Kidney (tissue), 14 donors: ENCODE data around the gene ZSCAN10. TPM values are rescaled to one million over a fixed set of nuclear protein-coding genes. Genes with fewer than 3 reads are reported as not detected.

ENCODE experiments used
- DNase-seq, 5 donors: peaks; one replicate each; pipeline ENCODE4 v3.0.0-alpha.2; 2013 to 2020
- FAIRE-seq: peaks from 2 replicates; lab custom pipeline; 2012; peaks lifted over from hg19 to GRCh38; lab: Jason Lieb, UNC
- H3K27ac ChIP-seq, 2 donors: one replicate each; pipeline ENCODE4 v1.7.0; 2013; ENCODE audit warnings: low read depth in 2 of 2, low read length in 2 of 2, inconsistent platforms in 1 of 2
- H3K27me3 ChIP-seq: one replicate; pipeline ENCODE4 v1.7.1; 2013; ENCODE audit warnings: low read length, inconsistent platforms; ENCODE audit not compliant: control insufficient read depth, insufficient read depth
- H3K36me3 ChIP-seq, 3 donors: one replicate each; pipeline versions ENCODE4 v1.7.0 to v1.7.1; 2013; ENCODE audit warnings: low read length in 3 of 3, control low read depth in 1 of 3, inconsistent platforms in 1 of 3; ENCODE audit not compliant: insufficient read depth in 3 of 3, control insufficient read depth in 2 of 3
- H3K4me1 ChIP-seq, 3 donors: one replicate each; pipeline versions ENCODE4 v1.7.0 to v1.7.1; 2013; ENCODE audit warnings: low read length in 3 of 3, inconsistent platforms in 1 of 3, low read depth in 1 of 3; ENCODE audit not compliant: control insufficient read depth in 2 of 3, insufficient read depth in 2 of 3
- H3K4me3 ChIP-seq, 3 donors: one replicate each; pipeline versions ENCODE4 v1.7.0 to v1.8.1; 2013; ENCODE audit warnings: low read length in 3 of 3, control low read depth in 1 of 3, inconsistent platforms in 1 of 3
- H3K9ac ChIP-seq, 3 donors: one replicate each; pipeline versions ENCODE4 v1.7.0 to v1.7.1; 2013; ENCODE audit warnings: low read length in 3 of 3, control low read depth in 1 of 3, inconsistent platforms in 1 of 3
- H3K9me3 ChIP-seq, 3 donors: one replicate each; pipeline versions ENCODE4 v1.7.0 to v1.7.1; 2013; ENCODE audit warnings: low read length in 3 of 3, control low read depth in 1 of 3, inconsistent platforms in 1 of 3; ENCODE audit not compliant: control insufficient read depth in 2 of 3, insufficient read depth in 1 of 3
- intact Hi-C: fragments of 100-400 bp; cut with DNase I; formaldehyde crosslinking; loops from one replicate; pipeline ENCODE4 v1.11.1; 2022
- polyA plus RNA-seq: library from polyadenylated mRNA; stranded (reverse); fragments of 350-450 nt; fragmentation: Illumina TruSeq; extraction: RNeasy Lipid Tissue Mini Kit (QIAGEN cat#74804); gene quantifications from one replicate; pipeline ENCODE4 v1.2.3, GENCODE V29; 2014; ENCODE audit warnings: low read depth, low replicate concordance; ENCODE audit not compliant: insufficient read depth
- total RNA-seq: library from RNA; stranded (reverse); fragmentation: NEBNext Ultra II Directional; extraction: Animal tissue kit (Norgen Biotek cat#: 25700); gene quantifications from one replicate; pipeline ENCODE4 v1.2.1, GENCODE V29; 2021
- TF ChIP-seq, protein P1 (sequence below): IDR thresholded peaks from 3 replicates; pipeline ENCODE4 v1.5.1; 2012; ENCODE audit warnings: mild to moderate bottlenecking, moderate library complexity, borderline replicate concordance; ENCODE audit not compliant: insufficient read depth; ENCODE audit errors: extremely low read depth
- donor health status: control.
- donor health status: control.
- donor health status: control.
- donor health status: control.
- donor health status: control.
- donor health status: DM: yes; HTN: yes; CAD: no.
- donor health status: Normal renal cell carcinoma (clear cell type).

Gene ZSCAN10
- total and polyA plus RNA-seq, 2 donors from 2014 or later: not detected

- H3K27ac ChIP-seq: no peak overlapping the region
- no peak overlapping the region for H3K9ac ChIP-seq
- intact Hi-C loops: no loop called here
- DNase-seq (peak in 1 of 5 donors; percentile 63), FAIRE-seq (no peak)
- peaks cover 0 to 6% (median 0%) of the 10 kb centered on the region in 3 donors for H3K4me1 ChIP-seq
- TF ChIP-seq, protein P1, sequence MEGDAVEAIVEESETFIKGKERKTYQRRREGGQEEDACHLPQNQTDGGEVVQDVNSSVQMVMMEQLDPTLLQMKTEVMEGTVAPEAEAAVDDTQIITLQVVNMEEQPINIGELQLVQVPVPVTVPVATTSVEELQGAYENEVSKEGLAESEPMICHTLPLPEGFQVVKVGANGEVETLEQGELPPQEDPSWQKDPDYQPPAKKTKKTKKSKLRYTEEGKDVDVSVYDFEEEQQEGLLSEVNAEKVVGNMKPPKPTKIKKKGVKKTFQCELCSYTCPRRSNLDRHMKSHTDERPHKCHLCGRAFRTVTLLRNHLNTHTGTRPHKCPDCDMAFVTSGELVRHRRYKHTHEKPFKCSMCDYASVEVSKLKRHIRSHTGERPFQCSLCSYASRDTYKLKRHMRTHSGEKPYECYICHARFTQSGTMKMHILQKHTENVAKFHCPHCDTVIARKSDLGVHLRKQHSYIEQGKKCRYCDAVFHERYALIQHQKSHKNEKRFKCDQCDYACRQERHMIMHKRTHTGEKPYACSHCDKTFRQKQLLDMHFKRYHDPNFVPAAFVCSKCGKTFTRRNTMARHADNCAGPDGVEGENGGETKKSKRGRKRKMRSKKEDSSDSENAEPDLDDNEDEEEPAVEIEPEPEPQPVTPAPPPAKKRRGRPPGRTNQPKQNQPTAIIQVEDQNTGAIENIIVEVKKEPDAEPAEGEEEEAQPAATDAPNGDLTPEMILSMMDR: no peak
- no peaks in the 10 kb centered on the region for H3K27me3 ChIP-seq
- H3K9me3 ChIP-seq: no peaks in the 10 kb centered on the region
- no peak overlapping the region for H3K4me3 ChIP-seq
- peaks cover 0 to 7% (median 0%) of the 10 kb centered on the region in 3 donors for H3K36me3 ChIP-seq
Measured at GRCh38 chr16:3137267-3137666, 38.2 kb upstream of the ZSCAN10 start.

GRCh38 chr16:3135126-3135715 lies 36.1 kb upstream of the ZSCAN10 start:
- intact Hi-C loops: no loop called here
- DNase-seq: peak in 2 of 5 donors; percentile 69 to 75
- TF ChIP-seq, protein P1: no peak

GRCh38 chr16:3134338-3135125 lies 35.4 kb upstream of the ZSCAN10 start, which contains the start of gene ZNF213:
Gene ZNF213, plus strand, starts transcription at chr16:3135029. Its CDS starts 2,252 bp downstream, at chr16:3137281.
- H3K4me3 ChIP-seq: peak within 1 kb of the TSS; percentile 85 to 99 (median 96)

More at GRCh38 chr16:3135126-3135715, 36.1 kb upstream of the ZSCAN10 start:
- Histone ChIP-seq H3K9me3 (no peaks in the 10 kb centered on the region), H3K36me3 (no peaks in the 10 kb centered on the region), H3K4me1 (peaks cover 0 to 6% (median 0%) of the 10 kb centered on the region in 3 donors), H3K4me3 (peak overlapping the region; percentile 74 to 91 (median 85)), H3K27ac (peak overlapping the region; percentile 11 to 85), H3K9ac (peak overlapping the region; percentile 27 to 83 (median 45)), H3K27me3 (no peaks in the 10 kb centered on the region)
- no peak for FAIRE-seq

More at GRCh38 chr16:3134338-3135125, 35.4 kb upstream of the ZSCAN10 start, which contains the start of gene ZNF213:
- Histone ChIP-seq H3K4me1 (peaks cover 0 to 10% (median 0%) of the 10 kb centered on the region in 3 donors), H3K27ac (peak within 1 kb of the TSS; percentile 88 to 93), H3K36me3 (no peaks in the 10 kb centered on the region), H3K9me3 (no peaks in the 10 kb centered on the region), H3K27me3 (no peaks in the 10 kb centered on the region), H3K9ac (peak within 1 kb of the TSS; percentile 78 to 99 (median 83))
- intact Hi-C loops: no loop called here
- peak; percentile 98 to 100 (median 98) for DNase-seq
- TF ChIP-seq, protein P1: no peak
- peak; percentile 79 for FAIRE-seq
